Rectal smooth muscle tissue (tissue), 1 donor: ENCODE measurements around the gene CTAG2.

ENCODE experiments used
- H3K27ac ChIP-seq: one replicate; pipeline ENCODE4 v1.7.0; 2013; ENCODE audit warnings: low read depth, low read length, inconsistent platforms
- H3K27me3 ChIP-seq: one replicate; pipeline ENCODE4 v1.7.0; 2013; ENCODE audit warnings: low read length; ENCODE audit not compliant: control insufficient read depth, insufficient read depth
- H3K36me3 ChIP-seq: one replicate; pipeline ENCODE4 v1.7.0; 2013; ENCODE audit warnings: low read length; ENCODE audit not compliant: control insufficient read depth, insufficient read depth
- H3K4me1 ChIP-seq: one replicate; pipeline ENCODE4 v1.7.0; 2013; ENCODE audit warnings: low read length; ENCODE audit not compliant: control insufficient read depth, insufficient read depth
- H3K4me3 ChIP-seq: one replicate; pipeline ENCODE4 v1.7.0; 2013; ENCODE audit warnings: low read length
- H3K9ac ChIP-seq: one replicate; pipeline ENCODE4 v1.7.0; 2013; ENCODE audit warnings: low read length

The CTAG2 gene

DNA sequence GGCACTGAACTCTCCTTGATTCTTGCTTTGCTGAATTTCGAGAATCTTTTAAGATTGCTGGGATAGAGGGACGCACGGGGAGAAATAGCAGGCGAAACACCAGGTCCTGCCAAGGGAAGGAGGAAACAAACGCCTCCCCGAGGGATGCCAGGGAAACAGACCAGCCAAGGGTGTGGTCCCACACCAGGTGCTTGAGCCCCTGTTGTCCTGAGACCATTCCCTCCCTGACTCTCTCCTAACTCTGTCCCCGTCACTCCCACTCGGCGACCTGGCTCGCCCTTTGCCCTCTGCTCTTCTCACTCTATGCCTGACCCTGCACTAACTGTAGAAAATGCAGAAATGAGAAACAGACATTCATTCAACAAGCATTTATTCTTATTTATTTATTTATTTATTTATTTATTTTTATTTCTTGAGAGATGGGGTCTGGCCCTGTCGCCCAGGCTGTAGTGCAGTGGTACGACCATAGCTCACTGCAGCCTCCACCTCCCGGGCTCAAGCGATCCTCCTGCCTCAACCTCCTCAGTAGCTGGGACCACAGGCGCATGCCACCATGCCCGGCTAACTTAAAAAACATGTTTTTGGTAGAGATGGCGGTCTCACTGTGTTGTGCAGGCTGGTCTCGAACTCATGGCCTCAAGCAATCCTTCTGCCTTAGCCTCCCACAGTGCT lies 50.5 kb downstream of the CTAG2 start:
- H3K36me3 ChIP-seq = no peaks in the 10 kb centered on the region
- H3K4me1 ChIP-seq = no peaks in the 10 kb centered on the region
- H3K9ac ChIP-seq = no peak overlapping the region
- no peak overlapping the region for H3K27ac ChIP-seq
- peaks cover 3% of the 10 kb centered on the region for H3K27me3 ChIP-seq
- H3K4me3 ChIP-seq = no peak overlapping the region

DNA sequence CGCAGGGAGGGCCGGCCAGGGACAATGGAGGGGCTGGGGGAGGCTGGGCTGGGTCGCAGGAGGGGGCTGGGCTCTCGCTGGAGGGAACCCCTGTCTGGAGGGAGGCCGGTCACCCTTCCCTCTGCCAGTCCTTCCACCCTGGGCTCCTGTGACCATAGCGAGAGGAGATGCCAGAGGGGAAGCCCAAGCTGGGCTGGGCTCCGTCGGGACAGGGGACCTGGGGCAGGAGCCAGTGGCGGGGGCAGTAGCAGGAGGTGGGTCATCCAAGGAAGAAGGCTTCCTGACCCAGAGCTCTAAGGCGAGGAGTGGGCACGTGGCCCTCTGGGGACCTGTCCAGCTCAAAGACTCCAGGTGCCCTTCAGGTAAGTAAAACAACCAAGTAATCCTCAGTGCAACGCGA lies 51.2 kb downstream of the CTAG2 start:
- H3K9ac ChIP-seq = no peak overlapping the region
- no peak overlapping the region for H3K27ac ChIP-seq
- no peak overlapping the region for H3K4me3 ChIP-seq
- no peaks in the 10 kb centered on the region for H3K36me3 ChIP-seq
- no peaks in the 10 kb centered on the region for H3K4me1 ChIP-seq
- peaks cover 3% of the 10 kb centered on the region for H3K27me3 ChIP-seq
